GM19238 (cell line): ENCODE measurements around the gene HOXC5.
"Not testable (repeated sequence)": the region's sequence is repeated elsewhere in the genome, so short reads cannot be mapped to it uniquely, and the experiment has no call there.

ENCODE experiments used
- DNase-seq: peaks from one replicate; pipeline ENCODE4 v3.0.0; 2011; ENCODE audit warnings: low spot score; ENCODE audit not compliant: insufficient read length

HOXC5 gene

DNA sequence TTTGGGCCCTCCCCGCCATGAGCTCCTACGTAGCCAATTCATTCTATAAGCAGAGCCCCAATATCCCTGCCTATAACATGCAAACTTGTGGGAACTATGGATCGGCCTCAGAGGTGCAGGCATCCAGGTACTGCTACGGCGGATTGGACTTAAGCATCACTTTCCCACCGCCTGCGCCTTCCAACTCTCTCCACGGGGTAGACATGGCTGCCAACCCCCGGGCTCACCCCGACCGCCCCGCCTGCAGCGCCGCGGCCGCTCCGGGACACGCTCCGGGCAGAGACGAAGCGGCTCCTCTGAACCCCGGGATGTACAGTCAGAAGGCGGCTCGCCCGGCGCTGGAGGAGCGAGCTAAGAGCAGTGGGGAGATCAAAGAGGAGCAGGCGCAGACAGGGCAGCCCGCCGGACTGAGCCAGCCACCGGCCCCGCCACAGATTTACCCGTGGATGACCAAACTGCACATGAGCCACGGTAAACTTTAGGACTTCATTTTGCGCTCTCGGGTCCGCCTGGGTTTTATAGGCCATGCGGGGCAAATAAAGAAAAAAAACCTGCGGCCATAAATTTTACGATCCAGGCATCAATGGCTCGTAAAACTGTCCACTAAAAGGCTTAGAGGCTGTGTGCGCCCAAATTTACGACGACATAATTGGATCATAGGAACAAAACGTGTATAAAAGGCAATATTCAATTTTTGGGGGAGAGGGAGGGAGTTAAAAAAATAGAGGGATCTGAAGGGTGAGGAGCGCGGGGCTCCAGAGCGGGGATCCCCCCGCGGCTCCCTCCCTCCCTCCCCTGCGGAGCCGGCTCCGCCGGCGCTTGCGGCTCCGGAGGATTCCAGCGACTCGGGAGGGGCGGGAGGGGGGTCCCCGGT, 493 bp downstream of the HOXC5 start:
- DNase-seq, result no peak

GRCh38 chr12:54033980-54034784, 1.3 kb downstream of the HOXC5 start:
- DNase-seq, result no peak

DNA sequence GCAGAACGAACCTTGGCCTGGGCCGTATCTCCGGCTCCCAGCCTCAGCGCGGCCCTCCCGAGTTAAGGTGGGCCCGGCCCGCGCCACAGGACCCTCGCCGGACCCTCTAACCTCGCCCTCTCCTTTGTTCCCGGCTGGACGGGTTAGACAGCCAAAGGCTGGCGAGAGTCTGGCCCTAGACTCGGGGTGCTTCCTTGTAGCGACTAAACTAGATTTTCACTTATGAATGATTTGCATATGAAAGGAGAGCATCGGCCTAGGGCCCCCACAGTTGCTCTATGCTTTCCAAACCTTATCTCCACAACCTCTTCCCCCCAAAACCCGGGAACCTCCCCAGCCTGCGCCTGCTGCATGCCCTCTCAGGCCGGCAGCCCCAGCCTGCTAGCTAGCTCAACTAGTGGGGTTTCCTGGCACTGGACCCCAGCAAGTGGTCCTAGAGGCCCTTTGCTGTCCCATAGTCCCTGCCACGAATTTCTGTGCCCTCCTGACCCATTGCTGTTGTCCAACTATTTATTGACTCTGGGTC, 2.0 kb downstream of the HOXC5 start:
- no peak for DNase-seq

DNA sequence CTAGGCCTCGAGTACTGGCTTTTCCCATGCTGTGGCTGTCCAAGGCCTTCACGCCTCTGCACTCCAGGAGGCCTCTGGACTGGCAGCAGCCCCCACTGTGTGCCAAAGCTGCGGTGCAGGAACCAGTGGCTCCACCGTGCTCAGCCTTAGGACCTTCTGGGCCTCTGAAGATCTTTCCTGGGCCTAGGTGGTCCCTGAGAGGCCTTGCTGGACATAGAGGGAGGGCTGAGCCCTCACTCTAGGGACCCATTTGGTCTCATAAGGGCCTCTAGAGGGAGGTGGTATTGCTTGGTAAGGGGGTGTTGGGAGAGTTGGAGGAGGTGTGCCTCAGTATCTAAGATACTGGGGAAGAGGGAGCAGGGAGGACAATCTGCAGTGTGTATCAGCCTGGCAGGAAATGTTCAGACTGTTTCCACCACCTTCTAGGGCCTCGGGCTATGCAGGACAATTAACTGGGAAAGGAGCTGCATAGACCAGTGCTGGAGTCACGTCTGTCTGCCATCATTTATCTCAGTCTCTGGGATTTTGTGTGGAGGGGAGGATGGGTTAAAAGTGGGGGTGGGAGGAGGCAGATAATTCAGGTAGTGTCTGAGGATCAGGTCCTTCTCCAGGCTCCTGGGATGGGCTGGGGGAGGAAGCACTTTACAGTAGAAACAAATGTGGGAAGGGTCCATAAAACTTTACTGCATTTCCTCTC, 2.9 kb downstream of the HOXC5 start:
- DNase-seq, result no peak

DNA sequence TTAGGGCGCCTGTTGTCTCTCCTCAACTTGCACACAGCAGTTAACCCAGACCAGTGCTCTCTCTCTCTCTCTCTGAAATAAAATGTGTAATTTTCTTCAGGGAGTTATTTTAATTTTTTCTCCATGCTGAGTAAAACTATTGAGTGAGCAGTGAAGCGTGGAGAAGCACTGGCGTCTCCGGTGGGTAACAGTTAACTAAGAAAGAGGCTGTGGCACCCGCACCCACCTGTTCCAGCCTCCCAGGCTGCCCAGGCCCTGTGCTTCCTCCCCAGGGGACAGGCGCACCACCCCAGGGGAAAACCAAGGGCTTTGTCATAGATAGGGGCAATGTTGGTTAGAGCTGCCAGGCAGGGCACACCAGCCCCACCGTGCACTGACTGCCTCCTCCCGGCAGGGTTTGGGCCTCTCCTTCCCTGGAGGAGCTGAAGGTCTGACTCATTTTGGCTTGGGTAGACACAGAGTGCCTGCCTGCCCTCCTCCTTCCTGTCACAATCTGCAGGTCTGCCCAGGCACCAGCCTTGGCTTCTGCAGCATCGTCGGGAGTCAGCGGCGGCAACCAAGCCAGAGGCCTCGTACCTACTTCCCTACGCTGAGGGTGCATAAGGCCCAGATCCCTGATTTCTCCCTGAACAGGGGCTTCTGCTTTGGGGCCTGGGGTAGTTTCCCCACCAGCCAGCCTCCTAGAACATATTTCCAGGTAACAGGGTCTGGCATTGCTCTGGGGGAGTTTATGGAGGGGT, 3.9 kb downstream of the HOXC5 start:
- no peak for DNase-seq

GRCh38 chr12:54037360-54038283, 4.8 kb downstream of the HOXC5 start:
- no peak for DNase-seq

GRCh38 chr12:54038284-54038870, 5.5 kb downstream of the HOXC5 start:
- no peak for DNase-seq

DNA sequence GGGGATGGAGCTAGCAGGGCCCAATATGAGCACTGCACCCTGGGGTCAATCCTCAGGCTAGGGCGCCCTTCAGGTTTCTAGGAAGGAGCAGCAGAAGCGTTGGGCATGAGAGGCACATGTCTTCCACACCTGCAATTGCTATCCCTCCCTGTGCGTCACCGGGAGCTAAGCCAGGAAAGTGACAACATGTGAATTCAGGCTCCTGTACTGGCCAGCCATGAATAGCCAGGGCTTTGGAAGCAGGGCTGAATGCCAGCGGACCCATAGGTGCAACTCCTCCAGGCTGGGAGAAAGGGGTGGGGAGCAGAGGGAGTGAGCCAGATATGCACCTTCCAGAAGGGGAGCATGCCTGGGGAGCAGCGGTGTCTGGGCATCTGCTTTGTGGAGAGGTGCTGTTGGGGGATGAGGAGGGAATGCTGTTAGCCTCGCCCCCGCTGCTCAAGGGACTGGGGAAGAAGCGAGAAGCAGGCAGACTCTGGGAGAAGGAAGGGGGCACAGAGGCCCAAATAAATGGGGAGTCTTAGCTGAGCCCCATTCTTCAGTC, 6.1 kb downstream of the HOXC5 start:
- DNase-seq, result no peak

- no peak for DNase-seq
Observed at GRCh38 chr12:54039417-54040147, 6.7 kb downstream of the HOXC5 start.

DNA sequence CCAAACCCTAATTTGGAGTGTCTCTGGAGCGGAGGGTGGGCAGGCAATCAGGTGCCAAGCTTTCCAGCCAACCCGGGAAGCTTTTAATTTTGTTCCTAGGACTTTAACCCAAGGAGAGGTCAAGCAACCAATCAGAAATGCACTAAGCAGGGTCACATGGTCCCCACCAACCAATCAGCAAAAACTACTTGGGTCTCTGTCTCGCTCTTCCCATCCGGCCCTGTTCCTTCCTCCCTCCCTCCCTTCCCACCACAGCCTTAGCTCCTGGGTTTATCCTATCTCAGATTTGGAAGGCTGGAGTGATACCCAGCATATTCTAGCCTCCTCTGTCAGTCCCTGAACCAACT, 7.3 kb downstream of the HOXC5 start:
- no peak for DNase-seq

DNA sequence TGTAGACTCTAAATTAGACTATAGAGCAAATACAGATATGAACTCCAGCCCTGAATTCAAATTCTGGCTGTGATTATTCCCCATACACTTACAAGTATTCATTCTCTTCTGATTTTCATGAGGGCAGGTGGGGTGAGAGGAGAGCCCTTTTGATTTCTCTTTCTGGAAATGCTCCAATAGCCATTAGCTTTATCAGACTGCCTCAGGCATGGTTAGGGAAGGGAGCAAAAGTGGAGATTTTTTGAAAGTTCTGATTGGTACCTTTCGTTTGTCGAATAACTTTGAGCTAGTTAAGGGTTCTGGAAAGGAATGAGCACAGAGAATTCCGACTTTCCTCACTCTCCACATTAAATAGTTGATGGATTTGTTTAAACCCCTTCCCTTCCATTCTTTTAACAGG, 7.8 kb downstream of the HOXC5 start:
- DNase-seq, result no peak

GRCh38 chr12:54041097-54041690, 8.3 kb downstream of the HOXC5 start:
- no peak for DNase-seq

DNA sequence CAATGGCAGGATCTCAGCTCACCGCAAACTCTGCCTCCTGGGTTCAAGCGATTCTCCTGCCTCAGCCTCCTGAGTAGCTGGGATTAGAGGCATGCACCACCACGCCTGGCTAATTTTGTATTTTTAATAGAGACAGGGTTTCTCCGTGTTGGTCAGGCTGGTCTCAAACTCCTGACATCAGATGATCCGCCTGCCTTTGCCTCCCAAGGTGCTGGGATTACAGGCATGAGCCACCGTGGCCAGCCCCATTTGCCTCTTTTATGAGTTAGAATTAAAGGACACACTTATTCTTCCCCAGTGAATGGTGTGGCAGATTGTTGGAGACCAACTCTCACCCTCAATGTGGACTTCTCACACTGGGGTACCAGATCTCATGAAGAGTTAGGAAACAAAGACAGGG, 9.2 kb downstream of the HOXC5 start:
- DNase-seq, result not testable (repeated sequence)

DNA sequence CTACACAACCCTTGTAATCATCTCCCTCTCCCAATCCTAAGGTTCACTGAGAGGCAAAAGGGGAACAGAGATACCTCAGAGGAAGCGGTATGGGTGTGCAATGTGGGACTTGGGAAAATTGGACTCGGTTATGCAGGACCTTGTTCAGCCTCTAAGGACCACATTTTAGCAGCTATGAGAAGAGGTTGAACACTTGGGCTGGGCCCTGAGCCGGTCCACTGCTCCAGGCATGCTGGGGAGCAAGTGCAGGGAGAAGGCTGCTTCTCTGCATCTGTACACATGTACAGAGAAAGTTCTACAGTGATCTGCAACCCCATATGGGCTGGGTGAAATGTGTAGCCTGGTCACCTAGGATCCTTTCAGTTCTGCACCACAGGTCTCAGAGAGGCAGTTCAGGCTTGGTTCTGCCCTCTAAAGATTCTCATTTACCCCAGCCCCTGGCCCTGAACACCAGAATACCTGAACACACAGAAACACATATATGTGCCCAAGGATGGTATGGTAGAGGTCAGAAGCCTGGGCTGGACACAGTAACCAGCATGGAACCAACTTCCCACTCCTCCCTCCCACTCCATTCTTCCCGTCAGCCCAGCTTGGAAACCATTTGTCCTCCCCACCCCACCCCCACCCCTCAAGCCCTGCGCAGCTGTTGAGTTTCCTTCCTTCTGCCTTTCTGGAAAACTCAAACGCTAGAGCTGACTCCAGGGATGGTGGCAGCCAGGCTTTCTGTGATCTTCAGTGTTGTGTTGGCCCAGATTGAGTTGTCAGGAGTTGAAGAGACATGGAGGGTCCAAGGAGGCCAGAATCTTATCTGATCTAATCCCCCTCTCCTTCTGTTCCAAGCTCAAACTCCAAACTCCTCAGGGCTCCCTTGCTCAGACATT, 10.4 kb downstream of the HOXC5 start:
- no peak for DNase-seq

DNA sequence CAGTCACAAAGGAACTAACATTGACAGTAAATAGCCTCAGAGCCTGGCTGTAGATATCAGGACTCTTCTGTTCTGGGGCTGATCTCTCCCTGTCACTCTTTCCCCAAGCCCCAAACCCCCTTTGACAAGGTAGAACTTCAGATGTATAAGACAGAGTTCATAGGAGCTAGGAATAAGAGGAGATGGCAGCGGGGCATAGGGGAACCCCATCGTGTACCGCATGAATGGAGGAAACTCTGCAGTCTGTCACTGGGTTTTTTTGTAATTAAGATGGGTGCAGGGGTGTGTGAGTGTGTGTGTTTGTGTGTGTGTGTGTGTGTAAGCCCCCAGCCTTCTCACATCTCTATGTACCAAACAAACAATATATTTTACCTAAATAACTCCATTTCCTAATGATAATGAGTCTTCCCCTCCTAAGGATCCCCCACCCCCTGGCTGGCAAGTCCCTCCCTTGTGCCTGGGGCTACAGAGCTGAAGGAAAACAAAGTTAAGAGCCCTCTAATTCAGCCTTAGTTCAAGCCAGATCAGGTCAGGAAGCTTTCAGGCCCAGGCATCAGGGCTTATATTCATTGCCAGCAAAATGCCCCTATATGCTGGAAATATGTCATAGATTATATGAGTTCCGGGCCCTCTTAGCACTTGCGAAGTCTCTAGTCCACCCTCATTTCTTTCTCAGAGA, 11.7 kb downstream of the HOXC5 start:
- DNase-seq, result no peak

GRCh38 chr12:54045401-54045800, 12.6 kb downstream of the HOXC5 start:
- no peak for DNase-seq
